ENCODE data around the gene ABCD3.

The ABCD3 gene

GRCh38 chr1:94411237-94411636, 7.0 kb upstream of the ABCD3 start:
- TF ChIP-seq CTCF (IDR thresholded peaks at IDR 0.05; ENCODE audit: extremely low read depth, insufficient read depth, missing control alignments) = no peak
- in situ Hi-C loops (cut with MboI; ENCODE audit: low pct_unique_long_range_greater_than_20kb, low sequenced_read_pairs, unreplicated experiment) = no loop called here

GRCh38 chr1:94413311-94413710, 4.9 kb upstream of the ABCD3 start:
- no peak for DNase-seq (ENCODE audit: low spot score)

More at GRCh38 chr1:94411237-94411636, 7.0 kb upstream of the ABCD3 start:
- DNase-seq (ENCODE audit: low spot score) = no peak

GRCh38 chr1:94416901-94417727, 1.1 kb upstream of the ABCD3 start:
- in situ Hi-C loops (cut with MboI; ENCODE audit: low pct_unique_long_range_greater_than_20kb, low sequenced_read_pairs, unreplicated experiment) = no loop called here
- TF ChIP-seq CTCF (IDR thresholded peaks at IDR 0.05; ENCODE audit: extremely low read depth, insufficient read depth, missing control alignments) = no peak
- DNase-seq (ENCODE audit: low spot score) = no peak

More at GRCh38 chr1:94413311-94413710, 4.9 kb upstream of the ABCD3 start:
- TF ChIP-seq CTCF (IDR thresholded peaks at IDR 0.05; ENCODE audit: extremely low read depth, insufficient read depth, missing control alignments) = no peak
- in situ Hi-C loops (cut with MboI; ENCODE audit: low pct_unique_long_range_greater_than_20kb, low sequenced_read_pairs, unreplicated experiment) = no loop called here

- in situ Hi-C loops (cut with MboI; ENCODE audit: low pct_unique_long_range_greater_than_20kb, low sequenced_read_pairs, unreplicated experiment) = no loop called here
- no peak for DNase-seq (ENCODE audit: low spot score)
Observed at GRCh38 chr1:94417728-94417977, 536 bp upstream of the ABCD3 start.

GRCh38 chr1:94418664-94419655, 771 bp downstream of the ABCD3 start:
- DNase-seq (ENCODE audit: low spot score) = no peak
- TF ChIP-seq CTCF (IDR thresholded peaks at IDR 0.05; ENCODE audit: extremely low read depth, insufficient read depth, missing control alignments) = no peak
- in situ Hi-C loops (cut with MboI; ENCODE audit: low pct_unique_long_range_greater_than_20kb, low sequenced_read_pairs, unreplicated experiment) = no loop called here

More at GRCh38 chr1:94417728-94417977, 536 bp upstream of the ABCD3 start:
- no peak for TF ChIP-seq CTCF (IDR thresholded peaks at IDR 0.05; ENCODE audit: extremely low read depth, insufficient read depth, missing control alignments)

GRCh38 chr1:94422115-94422820, 4.1 kb downstream of the ABCD3 start:
- TF ChIP-seq CTCF (IDR thresholded peaks at IDR 0.05; ENCODE audit: extremely low read depth, insufficient read depth, missing control alignments) = no peak
- in situ Hi-C loops (cut with MboI; ENCODE audit: low pct_unique_long_range_greater_than_20kb, low sequenced_read_pairs, unreplicated experiment) = no loop called here
- no peak for DNase-seq (ENCODE audit: low spot score)
